ENCODE data around the gene TEX14. TPM values are rescaled to one million over a fixed set of nuclear protein-coding genes. Genes with fewer than 3 reads are reported as not detected.
"Not testable (repeated sequence)": the region's sequence is repeated elsewhere in the genome, so short reads cannot be mapped to it uniquely, and the experiment has no call there.

TEX14 gene
- total RNA-seq, 4 donors from 2014 or later = 0.11 to 2.3 (median 0.27) TPM

GRCh38 chr17:58680038-58680369 lies 11.8 kb downstream of the TEX14 start:
- Histone ChIP-seq H3K4me3 (replicated peaks in 1 of 3) (no peak overlapping the region), H3K9me3 (no peaks in the 10 kb centered on the region), H3K36me3 (no peaks in the 10 kb centered on the region), H3K27ac (no peak overlapping the region), H3K27me3 (no peaks in the 10 kb centered on the region), H3K4me1 (no peaks in the 10 kb centered on the region)
- intact Hi-C loops (cut with DNase I) = no loop called here
- TF ChIP-seq CTCF (IDR thresholded peaks at IDR 0.05) = no peak
- TF ChIP-seq POLR2A (IDR thresholded peaks at IDR 0.05) = no peak
- 81 to 89% methylated on average over 6 of the region's 6 CpGs for whole genome bisulfite sequencing, 2 donors
- no peak for DNase-seq

GRCh38 chr17:58679263-58680037 lies 12.4 kb downstream of the TEX14 start:
- H3K4me1 ChIP-seq = no peaks in the 10 kb centered on the region
- intact Hi-C loops (cut with DNase I) = no loop called here
- 66 to 76% methylated on average over 12 of the region's 12 CpGs for WGBS, 2 donors
- H3K4me3 ChIP-seq (replicated peaks in 1 of 3) = no peak overlapping the region
- no peaks in the 10 kb centered on the region for H3K36me3 ChIP-seq
- no peaks in the 10 kb centered on the region for H3K27me3 ChIP-seq
- DNase-seq = no peak
- H3K27ac ChIP-seq = no peak overlapping the region
- TF ChIP-seq POLR2A (IDR thresholded peaks at IDR 0.05) (no peak), CTCF (IDR thresholded peaks at IDR 0.05) (no peak)
- H3K9me3 ChIP-seq = no peaks in the 10 kb centered on the region

GRCh38 chr17:58678287-58678686 lies 13.6 kb downstream of the TEX14 start:
- DNase-seq; intact Hi-C loops (cut with DNase I): not testable (repeated sequence)
- WGBS, 2 donors = 94% methylated on average over 5 of the region's 5 CpGs

GRCh38 chr17:58677194-58677880 lies 14.5 kb downstream of the TEX14 start:
- H3K9me3 ChIP-seq = no peaks in the 10 kb centered on the region
- DNase-seq = no peak
- WGBS, 2 donors = 69% methylated on average over 4 of the region's 4 CpGs
- no peak overlapping the region for H3K27ac ChIP-seq
- intact Hi-C loops (cut with DNase I) = no loop called here
- no peak for TF ChIP-seq POLR2A (IDR thresholded peaks at IDR 0.05)
- no peak for TF ChIP-seq CTCF (IDR thresholded peaks at IDR 0.05)
- H3K4me3 ChIP-seq (replicated peaks in 1 of 3) = no peak overlapping the region
- no peaks in the 10 kb centered on the region for H3K27me3 ChIP-seq
- H3K36me3 ChIP-seq = no peaks in the 10 kb centered on the region
- no peaks in the 10 kb centered on the region for H3K4me1 ChIP-seq

More at GRCh38 chr17:58678287-58678686, 13.6 kb downstream of the TEX14 start:
- H3K4me1 ChIP-seq; H3K36me3 ChIP-seq; H3K27ac ChIP-seq; H3K9me3 ChIP-seq; H3K27me3 ChIP-seq; H3K4me3 ChIP-seq (replicated peaks in 1 of 3): not testable (repeated sequence)

GRCh38 chr17:58671969-58672368 lies 19.9 kb downstream of the TEX14 start:
- Histone ChIP-seq H3K9me3 (no peaks in the 10 kb centered on the region), H3K27me3 (no peaks in the 10 kb centered on the region), H3K4me3 (replicated peaks in 1 of 3) (no peak overlapping the region), H3K27ac (no peak overlapping the region), H3K4me1 (no peaks in the 10 kb centered on the region), H3K36me3 (no peaks in the 10 kb centered on the region)
- WGBS, 2 donors = 84 to 96% methylated on average over 3 of the region's 3 CpGs
- no peak for DNase-seq
- TF ChIP-seq POLR2A (IDR thresholded peaks at IDR 0.05) (no peak), CTCF (IDR thresholded peaks at IDR 0.05) (no peak)
- intact Hi-C loops (cut with DNase I) = no loop called here
